AG08396 (cell line): ENCODE measurements around the gene SBF2.

Source experiments
- DNase-seq: peaks from one replicate; pipeline ENCODE4 v3.0.0; 2012; ENCODE audit warnings: low spot score, mixed read lengths

The SBF2 gene

GRCh38 chr11:10317776-10318526 lies 23.9 kb upstream of the SBF2 start:
- no peak for DNase-seq

DNA sequence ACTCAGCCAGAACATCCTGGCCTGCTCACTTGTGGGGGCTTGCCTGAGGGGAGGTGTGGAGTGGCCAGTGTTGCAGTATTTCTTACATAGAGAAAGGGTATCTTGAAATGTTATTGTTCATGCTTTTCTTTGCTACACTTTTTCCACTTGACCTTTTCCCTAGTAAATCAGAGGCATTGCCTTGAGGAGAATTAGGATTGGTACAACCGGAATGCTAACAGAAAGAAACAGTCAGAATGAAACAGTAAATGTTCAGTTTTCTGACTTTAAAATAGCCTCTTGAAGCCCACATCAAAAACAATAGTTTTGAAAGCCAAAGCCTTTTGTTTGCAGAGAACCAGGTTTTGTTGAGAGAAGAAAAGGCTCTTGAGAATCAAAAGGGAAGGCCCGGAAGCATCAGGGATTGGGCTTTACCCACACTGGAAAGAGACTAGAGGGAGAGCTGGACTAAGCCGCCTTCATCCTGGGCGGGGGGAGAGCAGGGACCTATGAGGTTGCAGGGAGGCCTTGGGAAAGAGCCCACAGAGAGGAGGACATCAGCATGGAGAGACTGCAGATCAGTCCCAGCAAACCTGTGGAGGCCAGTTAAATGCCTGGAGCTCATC lies 23.2 kb upstream of the SBF2 start:
- DNase-seq = no peak

DNA sequence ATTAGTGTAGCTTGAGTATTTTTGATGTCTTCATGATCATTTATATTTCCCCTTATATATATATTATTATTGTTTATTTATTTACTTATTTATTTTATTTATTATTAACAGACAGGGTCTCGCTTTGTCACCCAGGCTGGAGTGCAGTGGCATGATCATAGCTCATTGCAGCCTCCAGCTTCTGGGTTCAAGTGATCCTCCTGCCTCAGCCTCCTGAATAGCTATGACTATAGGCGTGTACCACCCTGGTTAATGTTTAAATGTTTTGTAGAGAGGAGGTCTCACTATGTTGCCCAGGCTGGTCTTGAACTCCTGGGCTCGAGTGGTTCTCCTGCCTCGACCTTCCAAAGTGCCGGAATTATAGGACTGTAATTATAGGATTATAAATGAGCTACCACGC lies 21.1 kb upstream of the SBF2 start:
- DNase-seq = no peak

DNA sequence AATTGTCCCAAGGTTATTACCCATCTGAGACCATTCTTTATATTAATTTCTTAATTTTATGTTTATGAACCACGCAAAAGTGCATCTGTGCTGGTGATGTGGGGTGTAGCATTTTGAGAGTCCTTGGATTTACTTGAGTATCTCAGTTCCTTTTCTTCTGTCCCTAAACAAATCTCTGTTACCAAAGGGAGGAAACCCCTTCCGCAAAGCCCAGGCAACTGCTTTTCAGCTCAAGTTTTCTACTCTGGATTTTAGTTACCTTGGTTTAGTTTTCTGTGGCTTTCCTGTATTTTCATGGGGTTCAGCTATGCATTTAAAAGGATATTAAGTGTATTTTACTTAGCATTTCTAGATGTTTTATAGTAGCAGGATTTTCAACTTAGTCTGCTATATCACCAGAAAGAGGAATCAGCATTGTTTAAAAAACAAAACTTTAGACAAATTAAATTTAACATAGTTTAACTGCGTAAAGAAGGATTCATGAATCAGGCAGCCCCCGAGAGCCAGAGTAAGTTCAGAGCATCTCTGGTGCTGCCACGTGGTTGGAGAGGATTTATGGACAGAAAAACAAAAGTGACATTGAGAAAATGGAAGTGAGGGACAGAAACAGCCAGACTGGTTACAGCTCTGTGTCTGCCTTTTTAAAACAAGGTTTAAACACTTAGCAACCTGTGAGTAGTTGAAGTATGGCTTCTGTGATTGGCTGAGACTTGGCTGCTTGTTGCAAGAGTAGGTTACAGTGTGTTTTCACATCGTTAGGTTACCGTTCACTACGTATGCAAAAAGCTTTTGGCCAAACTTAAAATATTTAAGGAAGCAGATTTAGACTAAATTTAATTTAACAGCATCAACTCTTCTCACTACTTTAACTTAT lies 20.4 kb upstream of the SBF2 start:
- DNase-seq = no peak

- no peak for DNase-seq
Observed at GRCh38 chr11:10311802-10312201, 17.8 kb upstream of the SBF2 start.

GRCh38 chr11:10310301-10310841 lies 16.4 kb upstream of the SBF2 start:
- no peak for DNase-seq

DNA sequence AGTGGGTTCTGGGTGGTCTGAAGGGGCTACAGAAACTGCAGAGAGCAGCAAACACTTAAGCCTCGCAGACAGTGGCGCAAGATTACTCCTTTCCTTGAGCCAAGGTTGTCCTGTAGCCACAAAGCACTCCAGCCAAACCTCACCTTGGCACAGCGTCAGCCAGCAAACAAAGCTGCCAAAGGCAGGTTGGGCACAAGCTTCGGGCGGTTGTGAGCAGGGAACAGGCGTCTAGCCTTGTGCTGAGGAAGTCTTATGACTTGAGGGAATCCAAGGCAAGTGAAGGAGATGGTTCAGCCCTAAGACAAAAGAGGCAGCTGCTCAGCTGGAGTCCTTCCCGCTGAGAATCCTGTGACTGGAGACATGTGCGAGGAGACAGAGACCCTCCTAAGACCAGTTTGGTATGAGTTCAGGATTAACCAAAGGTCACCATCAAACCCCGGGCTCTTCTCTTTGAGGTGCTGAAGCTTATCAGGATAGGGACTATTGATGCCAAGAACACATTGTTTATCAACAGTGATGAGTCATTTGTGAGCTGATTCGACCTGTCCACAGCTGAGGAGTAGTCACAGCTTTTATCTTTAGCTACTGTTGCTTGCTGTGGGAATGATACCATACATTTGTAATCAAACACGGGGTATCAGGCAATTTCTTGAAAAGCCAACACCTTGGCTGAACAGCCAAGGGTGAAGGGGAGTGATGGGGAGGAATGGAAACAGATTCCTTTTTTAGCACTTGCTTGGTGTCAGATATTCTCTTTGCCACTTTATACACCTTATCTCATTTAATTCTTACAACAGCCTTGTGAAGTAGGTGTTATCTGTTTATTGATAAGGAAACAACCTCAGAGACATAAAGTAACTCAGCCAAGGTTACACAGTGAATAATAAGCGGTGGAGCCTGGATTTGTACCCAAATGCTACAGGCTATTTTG lies 15.4 kb upstream of the SBF2 start:
- peak; percentile 45 for DNase-seq

- DNase-seq = no peak
Observed at GRCh38 chr11:10308201-10308954, 14.4 kb upstream of the SBF2 start.

- DNase-seq = peak; percentile 86
Observed at GRCh38 chr11:10307400-10308200, 13.6 kb upstream of the SBF2 start.

DNA sequence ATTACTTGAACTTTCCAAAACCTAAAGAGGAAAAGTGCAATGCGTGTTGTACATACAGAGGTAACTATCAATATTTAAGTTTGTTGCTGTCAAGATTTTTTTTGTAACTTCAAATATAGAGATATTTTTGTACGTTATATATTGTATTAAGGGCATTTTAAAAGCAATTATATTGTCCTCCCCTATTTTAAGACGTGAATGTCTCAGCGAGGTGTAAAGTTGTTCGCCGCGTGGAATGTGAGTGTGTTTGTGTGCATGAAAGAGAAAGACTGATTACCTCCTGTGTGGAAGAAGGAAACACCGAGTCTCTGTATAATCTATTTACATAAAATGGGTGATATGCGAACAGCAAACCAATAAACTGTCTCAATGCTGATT lies 13.0 kb upstream of the SBF2 start:
- DNase-seq = no peak

DNA sequence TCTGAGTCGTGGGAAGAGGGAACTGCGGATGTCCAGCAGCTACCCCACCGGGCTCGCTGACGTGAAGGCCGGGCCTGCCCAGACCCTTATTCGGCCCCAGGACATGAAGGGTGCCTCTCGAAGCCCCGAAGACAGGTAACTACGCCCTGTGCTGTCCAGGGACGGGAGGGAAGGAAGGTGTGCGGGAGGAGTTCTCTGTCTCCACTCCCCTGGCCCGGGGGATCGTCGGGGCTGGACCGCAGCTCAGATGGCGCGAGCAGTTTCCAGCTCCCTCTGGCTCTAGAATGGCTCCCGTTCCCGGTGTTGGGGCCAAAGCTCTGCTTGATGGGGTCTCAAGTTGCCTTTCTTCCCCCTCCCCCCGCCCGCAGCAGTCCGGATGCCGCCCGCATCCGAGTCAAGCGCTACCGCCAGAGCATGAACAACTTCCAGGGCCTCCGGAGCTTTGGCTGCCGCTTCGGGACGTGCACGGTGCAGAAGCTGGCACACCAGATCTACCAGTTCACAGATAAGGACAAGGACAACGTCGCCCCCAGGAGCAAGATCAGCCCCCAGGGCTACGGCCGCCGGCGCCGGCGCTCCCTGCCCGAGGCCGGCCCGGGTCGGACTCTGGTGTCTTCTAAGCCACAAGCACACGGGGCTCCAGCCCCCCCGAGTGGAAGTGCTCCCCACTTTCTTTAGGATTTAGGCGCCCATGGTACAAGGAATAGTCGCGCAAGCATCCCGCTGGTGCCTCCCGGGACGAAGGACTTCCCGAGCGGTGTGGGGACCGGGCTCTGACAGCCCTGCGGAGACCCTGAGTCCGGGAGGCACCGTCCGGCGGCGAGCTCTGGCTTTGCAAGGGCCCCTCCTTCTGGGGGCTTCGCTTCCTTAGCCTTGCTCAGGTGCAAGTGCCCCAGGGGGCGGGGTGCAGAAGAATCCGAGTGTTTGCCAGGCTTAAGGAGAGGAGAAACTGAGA lies 12.2 kb upstream of the SBF2 start:
- DNase-seq = no peak

DNA sequence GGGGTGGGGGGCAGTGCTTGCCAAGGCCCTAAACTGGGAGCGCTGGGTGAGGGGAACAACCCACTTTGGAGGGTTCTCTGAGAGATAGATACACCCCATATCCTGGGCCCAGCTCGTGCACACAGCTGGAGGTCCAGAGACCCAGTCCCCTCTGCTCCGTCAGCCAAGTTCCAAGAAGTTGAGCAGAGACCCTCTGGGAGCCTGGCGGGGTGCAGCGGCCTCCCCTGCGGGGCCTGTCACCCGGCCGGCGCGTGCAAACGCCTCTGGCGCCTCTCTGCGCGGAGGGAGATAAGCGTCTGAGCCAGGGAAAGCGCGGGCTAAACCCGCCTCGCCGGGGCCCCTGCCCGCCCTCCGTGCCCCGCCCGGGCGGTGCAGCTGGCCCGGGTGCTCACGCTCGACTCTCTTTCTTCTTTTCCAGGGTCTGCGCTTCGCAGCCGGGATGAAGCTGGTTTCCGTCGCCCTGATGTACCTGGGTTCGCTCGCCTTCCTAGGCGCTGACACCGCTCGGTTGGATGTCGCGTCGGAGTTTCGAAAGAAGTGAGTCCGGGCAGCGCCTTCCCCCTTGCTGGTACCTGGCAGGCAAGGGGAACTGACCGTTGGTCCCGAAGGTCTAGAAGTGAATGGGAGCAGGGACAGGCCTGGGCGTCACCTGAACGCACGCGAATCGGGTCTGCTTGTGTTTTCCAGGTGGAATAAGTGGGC lies 11.4 kb upstream of the SBF2 start:
- DNase-seq = no peak

GRCh38 chr11:10304495-10305261 lies 10.7 kb upstream of the SBF2 start, which contains the start of gene ADM:
TSS of gene ADM (plus strand) at chr11:10305073. CDS start at chr11:10305701, 628 bp downstream.
- peak; percentile 95 for DNase-seq

DNA sequence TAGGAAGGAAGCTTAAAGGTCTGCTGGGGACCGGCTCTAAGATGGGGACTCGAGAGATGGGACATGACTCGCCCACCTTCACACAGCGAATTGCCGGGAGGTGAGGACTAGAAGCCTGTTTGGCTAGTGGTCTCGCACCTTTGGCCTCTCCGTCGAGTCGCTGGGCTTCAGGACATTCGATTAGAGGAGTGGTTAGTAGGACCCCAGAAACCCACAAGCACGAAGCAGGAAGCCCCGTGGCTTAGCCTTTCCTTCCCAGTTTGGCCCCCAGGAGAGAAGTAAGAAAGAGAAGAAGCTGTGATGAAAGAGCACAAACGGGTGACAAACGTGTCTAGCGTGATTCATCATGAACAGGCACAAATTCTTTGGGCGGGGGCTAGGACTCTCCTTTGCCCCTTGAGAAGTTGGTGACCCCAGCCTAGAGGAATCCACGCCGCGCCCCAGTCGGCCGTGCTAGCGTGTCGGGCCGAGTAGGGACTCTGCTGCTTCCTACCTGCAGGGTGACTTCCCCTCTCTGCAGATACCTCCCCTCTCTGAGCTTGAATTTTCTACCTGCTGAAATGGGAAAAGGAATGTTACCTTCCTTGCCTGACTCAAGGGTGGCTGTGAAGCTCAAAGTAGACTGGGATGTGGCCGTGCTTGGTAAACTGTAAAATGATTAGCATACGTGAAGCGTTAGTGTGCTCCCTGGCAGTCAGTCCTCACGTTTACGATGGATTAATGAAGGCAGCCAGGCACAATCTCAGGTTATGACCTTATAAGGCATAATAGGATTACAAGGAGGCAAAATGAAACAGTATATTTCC lies 9.7 kb upstream of the SBF2 start:
- no peak for DNase-seq

DNA sequence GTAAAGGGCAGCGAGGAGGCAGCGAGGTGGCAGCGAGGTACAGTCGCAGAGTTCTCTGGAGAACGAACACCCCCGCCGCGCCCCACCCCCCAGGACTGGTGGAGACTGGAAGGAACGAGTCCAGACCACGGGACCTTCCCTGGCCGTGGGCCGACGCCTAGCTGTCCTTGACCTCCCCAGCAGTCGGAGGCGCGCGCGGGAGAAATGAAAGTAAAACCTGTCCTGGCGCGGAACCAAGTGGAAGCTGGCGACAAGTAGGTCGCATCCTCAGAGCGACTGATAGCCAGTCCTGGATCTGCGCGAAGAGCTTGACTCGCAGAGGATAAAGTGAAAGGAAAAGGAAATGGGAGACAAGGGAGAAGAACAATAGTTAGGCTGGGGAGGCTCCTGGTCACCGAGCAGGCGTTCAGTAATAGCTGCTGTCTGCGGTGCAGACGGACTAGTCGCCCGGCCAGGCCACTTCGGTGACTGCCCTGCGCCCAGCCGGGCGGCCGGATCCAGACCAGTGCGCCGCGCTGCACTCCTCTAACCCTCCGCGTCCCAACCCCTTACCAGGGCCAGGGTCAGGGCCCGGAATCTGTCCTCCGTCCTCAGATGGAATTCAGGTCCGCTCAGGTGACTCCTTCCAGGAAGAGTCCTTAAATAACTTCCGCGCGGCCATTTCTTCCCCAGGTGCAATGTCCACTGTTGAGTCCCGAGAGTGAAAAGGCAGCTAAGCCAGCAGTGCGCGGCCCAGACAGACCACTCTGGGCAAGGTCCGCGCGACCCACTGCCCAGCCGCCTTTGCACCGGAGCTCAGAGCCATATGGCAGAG lies 8.9 kb upstream of the SBF2 start:
- peak; percentile 60 for DNase-seq

DNA sequence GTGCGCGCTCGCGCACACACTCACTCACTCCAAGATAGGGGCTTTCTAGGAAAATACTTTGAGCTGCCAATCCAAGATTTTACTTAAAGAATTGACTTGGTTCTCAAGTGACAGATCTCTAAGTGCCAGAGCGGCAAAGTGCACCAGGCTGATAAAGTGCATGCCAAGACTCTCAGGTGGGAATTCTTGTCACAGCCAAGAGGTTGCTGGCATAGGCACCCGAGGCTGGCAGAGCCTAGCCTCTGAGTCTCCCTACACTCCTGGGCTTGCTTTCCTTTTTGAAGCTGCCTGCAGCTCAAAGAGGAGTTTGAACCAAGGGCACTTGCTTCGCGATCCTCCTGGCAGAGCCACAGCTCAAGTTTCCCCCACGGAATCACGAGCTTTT lies 8.3 kb upstream of the SBF2 start:
- no peak for DNase-seq
